ENCODE results near the gene MOK.

MOK gene

GRCh38 chr14:102208741-102209140, 96.2 kb downstream of the MOK start:
- peaks cover 41% of the 10 kb centered on the region for H3K36me3 ChIP-seq (ENCODE audit: insufficient read depth, low read length)
- H3K9ac ChIP-seq (ENCODE audit: low read depth, low read length) = no peak overlapping the region
- no peaks in the 10 kb centered on the region for H3K27me3 ChIP-seq (ENCODE audit: control insufficient read depth, insufficient read depth, low read length)
- H3K9me3 ChIP-seq (replicated peaks; ENCODE audit: low read length) = no peaks in the 10 kb centered on the region
- H3K4me1 ChIP-seq (ENCODE audit: control insufficient read depth, insufficient read depth, low read length) = no peaks in the 10 kb centered on the region
- no peak overlapping the region for H3K4me2 ChIP-seq (ENCODE audit: low read length)
- H3K4me3 ChIP-seq (ENCODE audit: low read length) = no peak overlapping the region

GRCh38 chr14:102207831-102208365, 97.1 kb downstream of the MOK start:
- H3K4me3 ChIP-seq (ENCODE audit: low read length) = no peak overlapping the region
- peaks cover 41% of the 10 kb centered on the region for H3K36me3 ChIP-seq (ENCODE audit: insufficient read depth, low read length)
- H3K9ac ChIP-seq (ENCODE audit: low read depth, low read length) = no peak overlapping the region
- no peaks in the 10 kb centered on the region for H3K9me3 ChIP-seq (replicated peaks; ENCODE audit: low read length)
- no peaks in the 10 kb centered on the region for H3K27me3 ChIP-seq (ENCODE audit: control insufficient read depth, insufficient read depth, low read length)
- no peaks in the 10 kb centered on the region for H3K4me1 ChIP-seq (ENCODE audit: control insufficient read depth, insufficient read depth, low read length)
- H3K4me2 ChIP-seq (ENCODE audit: low read length) = no peak overlapping the region

- Histone ChIP-seq H3K9ac (ENCODE audit: low read depth, low read length) (no peak overlapping the region), H3K4me3 (ENCODE audit: low read length) (no peak overlapping the region), H3K27me3 (ENCODE audit: control insufficient read depth, insufficient read depth, low read length) (no peaks in the 10 kb centered on the region), H3K4me1 (ENCODE audit: control insufficient read depth, insufficient read depth, low read length) (no peaks in the 10 kb centered on the region), H3K9me3 (replicated peaks; ENCODE audit: low read length) (no peaks in the 10 kb centered on the region), H3K36me3 (ENCODE audit: insufficient read depth, low read length) (peaks cover 41% of the 10 kb centered on the region), H3K4me2 (ENCODE audit: low read length) (no peak overlapping the region)
Measured at GRCh38 chr14:102206918-102207317, 98.0 kb downstream of the MOK start.

GRCh38 chr14:102205560-102205959, 99.4 kb downstream of the MOK start:
- H3K4me1 ChIP-seq (ENCODE audit: control insufficient read depth, insufficient read depth, low read length) = peaks cover 4% of the 10 kb centered on the region
- H3K9me3 ChIP-seq (replicated peaks; ENCODE audit: low read length) = no peaks in the 10 kb centered on the region
- H3K4me2 ChIP-seq (ENCODE audit: low read length) = no peak overlapping the region
- no peaks in the 10 kb centered on the region for H3K27me3 ChIP-seq (ENCODE audit: control insufficient read depth, insufficient read depth, low read length)
- peaks cover 34% of the 10 kb centered on the region for H3K36me3 ChIP-seq (ENCODE audit: insufficient read depth, low read length)
- H3K4me3 ChIP-seq (ENCODE audit: low read length) = no peak overlapping the region
- H3K9ac ChIP-seq (ENCODE audit: low read depth, low read length) = no peak overlapping the region

GRCh38 chr14:102203382-102203781, 101.6 kb downstream of the MOK start:
- H3K36me3 ChIP-seq (ENCODE audit: insufficient read depth, low read length) = peaks cover 31% of the 10 kb centered on the region

GRCh38 chr14:102202944-102203343, 102.0 kb downstream of the MOK start:
- no peaks in the 10 kb centered on the region for H3K9me3 ChIP-seq (replicated peaks; ENCODE audit: low read length)
- H3K4me2 ChIP-seq (ENCODE audit: low read length) = no peak overlapping the region
- no peak overlapping the region for H3K4me3 ChIP-seq (ENCODE audit: low read length)
- no peak overlapping the region for H3K9ac ChIP-seq (ENCODE audit: low read depth, low read length)
- no peaks in the 10 kb centered on the region for H3K27me3 ChIP-seq (ENCODE audit: control insufficient read depth, insufficient read depth, low read length)
- peaks cover 30% of the 10 kb centered on the region for H3K36me3 ChIP-seq (ENCODE audit: insufficient read depth, low read length)
- peaks cover 5% of the 10 kb centered on the region for H3K4me1 ChIP-seq (ENCODE audit: control insufficient read depth, insufficient read depth, low read length)

More at GRCh38 chr14:102203382-102203781, 101.6 kb downstream of the MOK start:
- H3K9me3 ChIP-seq (replicated peaks; ENCODE audit: low read length) = no peaks in the 10 kb centered on the region
- H3K4me3 ChIP-seq (ENCODE audit: low read length) = no peak overlapping the region
- no peaks in the 10 kb centered on the region for H3K27me3 ChIP-seq (ENCODE audit: control insufficient read depth, insufficient read depth, low read length)
- H3K4me2 ChIP-seq (ENCODE audit: low read length) = no peak overlapping the region
- H3K9ac ChIP-seq (ENCODE audit: low read depth, low read length) = no peak overlapping the region
- H3K4me1 ChIP-seq (ENCODE audit: control insufficient read depth, insufficient read depth, low read length) = peaks cover 5% of the 10 kb centered on the region

- Histone ChIP-seq H3K4me1 (ENCODE audit: control insufficient read depth, insufficient read depth, low read length) (peaks cover 5% of the 10 kb centered on the region), H3K4me3 (ENCODE audit: low read length) (no peak overlapping the region), H3K27me3 (ENCODE audit: control insufficient read depth, insufficient read depth, low read length) (no peaks in the 10 kb centered on the region), H3K9me3 (replicated peaks; ENCODE audit: low read length) (no peaks in the 10 kb centered on the region), H3K36me3 (ENCODE audit: insufficient read depth, low read length) (peaks cover 30% of the 10 kb centered on the region), H3K9ac (ENCODE audit: low read depth, low read length) (no peak overlapping the region), H3K4me2 (ENCODE audit: low read length) (no peak overlapping the region)
Measured at GRCh38 chr14:102201776-102202175, 103.2 kb downstream of the MOK start.

GRCh38 chr14:102201353-102201738, 103.6 kb downstream of the MOK start:
- Histone ChIP-seq H3K27me3 (ENCODE audit: control insufficient read depth, insufficient read depth, low read length) (no peaks in the 10 kb centered on the region), H3K4me3 (ENCODE audit: low read length) (no peak overlapping the region), H3K36me3 (ENCODE audit: insufficient read depth, low read length) (peaks cover 28% of the 10 kb centered on the region)

GRCh38 chr14:102200690-102201352, 104.1 kb downstream of the MOK start:
- H3K4me2 ChIP-seq (ENCODE audit: low read length) = no peak overlapping the region
- no peaks in the 10 kb centered on the region for H3K27me3 ChIP-seq (ENCODE audit: control insufficient read depth, insufficient read depth, low read length)
- H3K36me3 ChIP-seq (ENCODE audit: insufficient read depth, low read length) = peaks cover 29% of the 10 kb centered on the region
- no peaks in the 10 kb centered on the region for H3K9me3 ChIP-seq (replicated peaks; ENCODE audit: low read length)
- H3K9ac ChIP-seq (ENCODE audit: low read depth, low read length) = no peak overlapping the region
- H3K4me1 ChIP-seq (ENCODE audit: control insufficient read depth, insufficient read depth, low read length) = peaks cover 5% of the 10 kb centered on the region
- H3K4me3 ChIP-seq (ENCODE audit: low read length) = no peak overlapping the region

More at GRCh38 chr14:102201353-102201738, 103.6 kb downstream of the MOK start:
- Histone ChIP-seq H3K4me1 (ENCODE audit: control insufficient read depth, insufficient read depth, low read length) (peaks cover 5% of the 10 kb centered on the region), H3K4me2 (ENCODE audit: low read length) (no peak overlapping the region), H3K9ac (ENCODE audit: low read depth, low read length) (no peak overlapping the region), H3K9me3 (replicated peaks; ENCODE audit: low read length) (no peaks in the 10 kb centered on the region)

GRCh38 chr14:102197317-102197853, 107.6 kb downstream of the MOK start:
- Histone ChIP-seq H3K4me2 (ENCODE audit: low read length) (no peak overlapping the region), H3K36me3 (ENCODE audit: insufficient read depth, low read length) (peaks cover 17% of the 10 kb centered on the region), H3K9me3 (replicated peaks; ENCODE audit: low read length) (no peaks in the 10 kb centered on the region), H3K4me1 (ENCODE audit: control insufficient read depth, insufficient read depth, low read length) (peaks cover 5% of the 10 kb centered on the region), H3K4me3 (ENCODE audit: low read length) (no peak overlapping the region), H3K9ac (ENCODE audit: low read depth, low read length) (no peak overlapping the region), H3K27me3 (ENCODE audit: control insufficient read depth, insufficient read depth, low read length) (no peaks in the 10 kb centered on the region)

- Histone ChIP-seq H3K9me3 (replicated peaks; ENCODE audit: low read length) (no peaks in the 10 kb centered on the region), H3K27me3 (ENCODE audit: control insufficient read depth, insufficient read depth, low read length) (no peaks in the 10 kb centered on the region), H3K36me3 (ENCODE audit: insufficient read depth, low read length) (peaks cover 17% of the 10 kb centered on the region), H3K4me2 (ENCODE audit: low read length) (no peak overlapping the region), H3K4me1 (ENCODE audit: control insufficient read depth, insufficient read depth, low read length) (peaks cover 5% of the 10 kb centered on the region), H3K4me3 (ENCODE audit: low read length) (no peak overlapping the region), H3K9ac (ENCODE audit: low read depth, low read length) (no peak overlapping the region)
Measured at GRCh38 chr14:102196902-102197230, 108.1 kb downstream of the MOK start.

Data from skeletal muscle satellite cell (primary cell).